Fibroblast of the aortic adventitia (primary cell): ENCODE results near the gene FAM43A. TPM values are rescaled to one million over a fixed set of nuclear protein-coding genes. Genes with fewer than 3 reads are reported as not detected.

ENCODE experiments used
- DNase-seq: peaks from one replicate; pipeline ENCODE4 v3.0.0-alpha.2; 2010; ENCODE audit warnings: low read depth
- H3K4me3 ChIP-seq: 2 replicates; pipeline ENCODE4 v1.5.1; 2011; ENCODE audit warnings: low read depth, mild to moderate bottlenecking, control low read depth, low read length, moderate library complexity
- CTCF ChIP-seq: IDR thresholded peaks from 2 replicates; pipeline ENCODE4 v1.5.1; 2011; ENCODE audit warnings: mild to moderate bottlenecking, low read length, control low read depth, inconsistent platforms; ENCODE audit not compliant: insufficient read depth
- total RNA-seq: library from RNA; depleted of rRNA; stranded (reverse); fragments of >200 nt; gene quantifications from 2 replicates; pipeline ENCODE4 v1.2.3, GENCODE V29; 2012; ENCODE audit warnings: low replicate concordance

The FAM43A gene
- total RNA-seq, 1 donor = 12.7 TPM

DNA sequence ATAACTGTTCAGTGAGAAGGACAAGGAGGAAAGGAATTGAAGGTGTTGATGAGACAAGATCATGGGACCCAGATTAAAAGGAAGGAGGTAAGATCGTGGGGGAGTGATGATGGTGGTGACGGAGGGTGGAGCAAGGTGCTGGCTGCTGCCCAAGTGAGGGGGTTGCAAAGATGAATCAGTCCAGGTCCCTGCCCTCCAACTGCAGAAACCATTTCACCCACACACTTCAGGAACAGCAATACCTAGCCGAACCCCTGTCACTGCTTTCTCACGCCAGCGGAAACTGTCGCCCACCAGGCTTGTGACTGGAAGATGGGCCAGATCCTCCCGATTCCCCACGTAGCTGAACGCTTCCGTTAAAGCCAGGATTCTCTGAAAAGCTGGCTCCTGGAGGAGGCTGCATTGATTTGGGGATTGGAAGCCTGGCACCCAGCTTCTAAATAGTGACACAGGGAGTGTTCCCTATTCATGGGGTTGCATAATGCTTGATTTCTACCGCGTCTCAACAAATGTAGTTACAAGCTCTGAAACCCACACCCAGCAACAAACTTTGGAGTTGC is 10.5 kb upstream of the FAM43A start:
- DNase-seq = no peak
- no peak for TF ChIP-seq CTCF
- no peak overlapping the region for H3K4me3 ChIP-seq

DNA sequence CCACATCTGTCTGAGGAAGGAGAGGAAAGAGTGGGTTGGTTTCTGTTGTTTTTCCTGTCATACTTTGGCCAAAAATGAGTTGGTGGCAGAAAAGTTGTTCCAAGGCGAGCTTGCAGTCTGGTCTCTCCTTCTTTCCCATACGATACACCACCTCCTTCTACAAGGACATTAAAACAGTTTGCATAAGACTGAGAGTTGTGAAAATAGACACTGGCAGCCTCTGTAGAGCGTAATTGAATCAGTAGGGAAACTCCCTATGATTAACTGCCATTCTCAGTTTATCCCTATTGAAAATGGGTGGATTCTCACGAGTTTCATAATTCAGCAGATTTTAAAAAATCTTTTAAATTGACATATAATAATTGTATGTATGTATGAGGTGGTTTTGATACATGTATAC is 10.0 kb upstream of the FAM43A start:
- no peak overlapping the region for H3K4me3 ChIP-seq
- TF ChIP-seq CTCF = no peak
- no peak for DNase-seq

DNA sequence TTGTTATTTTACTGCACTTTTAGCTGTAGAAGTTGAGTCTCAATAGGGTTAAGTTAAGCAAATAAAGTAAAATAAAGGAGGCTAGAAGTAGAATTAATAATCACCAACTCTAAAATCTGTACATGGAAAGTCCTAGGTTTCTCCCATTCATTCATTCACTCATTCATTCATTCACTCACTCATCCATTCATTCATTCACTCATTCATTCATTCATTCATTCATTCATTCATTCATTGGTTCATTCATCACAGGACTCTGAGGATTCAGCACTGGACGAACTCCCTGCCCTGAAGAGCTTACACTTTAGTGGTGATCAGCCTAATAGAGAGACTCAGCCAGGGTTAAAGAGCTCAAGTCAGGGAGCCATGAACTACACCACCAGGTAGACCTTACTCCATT is 9.2 kb upstream of the FAM43A start:
- no peak for TF ChIP-seq CTCF
- H3K4me3 ChIP-seq = no peak overlapping the region
- no peak for DNase-seq

DNA sequence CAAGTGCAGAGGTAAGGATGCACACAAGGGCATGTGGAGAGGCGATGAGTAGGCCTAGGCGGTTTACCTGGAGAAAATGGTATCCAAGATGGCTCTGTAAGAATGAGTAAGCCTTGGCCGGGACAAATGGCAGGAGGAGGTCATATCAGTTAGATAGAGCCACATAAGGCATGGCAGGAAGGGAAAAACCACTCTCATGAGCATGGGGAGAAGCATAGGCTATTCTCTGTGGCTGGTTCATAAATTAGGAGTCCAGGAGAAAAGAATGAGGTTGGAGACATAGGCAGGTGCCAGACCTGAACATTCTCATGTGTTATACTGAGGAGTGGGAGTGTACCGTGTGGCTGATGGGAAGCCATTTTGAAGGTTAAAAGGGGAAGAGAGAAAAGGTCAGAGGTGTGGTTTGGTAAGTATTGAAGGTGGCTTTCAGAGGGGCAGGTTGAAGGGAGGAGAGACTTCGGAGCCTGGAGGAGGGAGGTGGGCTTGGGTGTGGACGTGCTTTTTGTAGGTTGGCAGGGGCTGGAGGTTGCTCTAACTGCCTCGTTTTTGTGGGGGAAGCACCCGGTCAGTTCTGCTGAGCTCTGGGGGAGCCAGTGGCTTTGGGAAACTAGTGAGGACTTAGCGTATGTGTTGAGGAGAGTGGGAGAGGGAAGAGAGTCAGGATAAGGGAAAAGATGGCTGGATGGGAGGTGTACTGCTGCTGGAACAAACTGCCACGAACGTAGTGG is 4.6 kb upstream of the FAM43A start:
- no peak for TF ChIP-seq CTCF
- no peak overlapping the region for H3K4me3 ChIP-seq
- DNase-seq = no peak

DNA sequence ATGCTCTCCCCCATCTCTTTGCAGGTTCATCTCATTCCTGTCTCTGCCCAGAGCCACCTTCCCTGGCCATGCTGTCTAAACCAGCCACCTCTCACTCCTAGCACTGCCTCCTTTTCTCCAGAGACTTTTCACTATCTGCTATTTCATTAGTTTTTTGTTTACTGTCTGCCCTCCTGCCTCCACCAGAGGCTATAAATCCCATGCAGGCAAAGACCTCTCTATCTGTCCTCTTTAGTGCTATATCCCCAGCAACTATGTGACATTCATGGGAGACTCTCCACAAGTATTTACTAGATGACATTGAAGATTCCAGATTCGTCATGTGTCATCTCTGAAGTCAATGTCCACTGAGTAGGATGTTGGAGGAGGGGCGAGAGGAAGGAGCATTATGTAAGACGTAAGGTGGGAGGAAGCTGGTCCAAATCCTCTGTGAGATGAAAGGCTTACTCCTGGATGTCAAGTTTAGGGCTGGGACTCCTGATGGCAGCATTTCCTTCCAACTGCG is 3.4 kb upstream of the FAM43A start:
- DNase-seq = no peak
- no peak overlapping the region for H3K4me3 ChIP-seq
- no peak for TF ChIP-seq CTCF

DNA sequence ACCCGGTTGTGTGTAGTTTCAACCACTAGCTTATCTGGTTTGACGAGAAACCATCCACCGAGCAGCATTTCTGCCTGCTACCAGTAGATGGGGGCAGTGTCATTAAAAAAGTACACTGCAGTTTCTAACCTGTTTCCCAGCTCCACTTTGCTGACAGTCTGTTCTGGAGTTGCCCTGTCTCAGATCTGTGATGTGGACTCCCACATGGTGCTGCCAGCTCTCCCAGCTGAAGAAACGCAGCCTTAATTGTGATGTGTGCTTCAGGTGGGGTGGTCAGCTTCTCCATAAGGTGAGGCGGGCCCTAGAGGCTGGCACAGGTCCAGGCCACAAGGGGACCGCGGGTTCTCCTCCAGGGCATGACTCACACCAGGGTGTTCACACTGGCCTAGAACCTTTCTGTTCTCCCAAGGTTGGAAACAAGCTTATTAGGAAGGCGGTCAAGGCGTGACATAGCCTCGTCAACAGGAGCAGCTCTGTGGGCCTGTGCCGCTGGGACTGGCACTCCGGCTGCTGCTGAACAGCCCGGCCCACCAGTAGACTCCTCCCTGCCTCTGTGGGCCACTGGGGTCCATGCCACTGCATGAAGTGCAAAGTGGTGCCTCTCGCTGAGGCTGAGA is 2.9 kb upstream of the FAM43A start:
- H3K4me3 ChIP-seq = no peak overlapping the region
- DNase-seq = peak; percentile 92
- peak; percentile 85 for TF ChIP-seq CTCF
